GM21576 (cell line): Measurements from ENCODE around the gene TAF7L.
"Not testable (repeated sequence)": the region's sequence is repeated elsewhere in the genome, so short reads cannot be mapped to it uniquely, and the experiment has no call there.

ENCODE experiments used
- ATAC-seq: cut with Tn5 transposase; IDR thresholded peaks from one replicate; pipeline ENCODE4 v1.9.1; 2021; ENCODE audit warnings: mild to moderate bottlenecking, moderate library complexity; ENCODE audit not compliant: unreplicated experiment

Gene TAF7L

GRCh38 chrX:101290957-101291603 is at the start of gene TAF7L:
TSS of gene TAF7L (minus strand) at chrX:101291334. CDS start at chrX:101287543, 3,791 bp downstream.
- ATAC-seq = no peak

- ATAC-seq = no peak
Measured at GRCh38 chrX:101337776-101338271, 46.7 kb upstream of the TAF7L start.

GRCh38 chrX:101334310-101334709 is 43.2 kb upstream of the TAF7L start:
- ATAC-seq = not testable (repeated sequence)

GRCh38 chrX:101326600-101326999 is 35.5 kb upstream of the TAF7L start:
- ATAC-seq = not testable (repeated sequence)

- ATAC-seq = no peak
Measured at GRCh38 chrX:101303790-101304189, 12.7 kb upstream of the TAF7L start.

- ATAC-seq = not testable (repeated sequence)
Measured at GRCh38 chrX:101295603-101296002, 4.5 kb upstream of the TAF7L start.

GRCh38 chrX:101287402-101287801 is 3.7 kb downstream of the TAF7L start:
- ATAC-seq = peak; percentile 67

- ATAC-seq = no peak
Measured at GRCh38 chrX:101276238-101276637, 14.9 kb downstream of the TAF7L start.

GRCh38 chrX:101274198-101274597 is 16.9 kb downstream of the TAF7L start:
- no peak for ATAC-seq

GRCh38 chrX:101265869-101266428 is 25.2 kb downstream of the TAF7L start:
- ATAC-seq = no peak

GRCh38 chrX:101263766-101264165 is 27.4 kb downstream of the TAF7L start:
- ATAC-seq = no peak

- no peak for ATAC-seq
Measured at GRCh38 chrX:101262590-101262989, 28.5 kb downstream of the TAF7L start.

- ATAC-seq = no peak
Measured at GRCh38 chrX:101260435-101260834, 30.7 kb downstream of the TAF7L start.

GRCh38 chrX:101258259-101258581 is 32.9 kb downstream of the TAF7L start:
- ATAC-seq = no peak

- ATAC-seq = no peak
Measured at GRCh38 chrX:101257448-101258258, 33.5 kb downstream of the TAF7L start.

- ATAC-seq = no peak
Measured at GRCh38 chrX:101252634-101253033, 38.5 kb downstream of the TAF7L start.

GRCh38 chrX:101241531-101241930 is 49.6 kb downstream of the TAF7L start:
- no peak for ATAC-seq

GRCh38 chrX:101237041-101237440 is 54.1 kb downstream of the TAF7L start:
- ATAC-seq = no peak

- ATAC-seq = no peak
Measured at GRCh38 chrX:101232316-101232715, 58.8 kb downstream of the TAF7L start.

- ATAC-seq = no peak
Measured at GRCh38 chrX:101231080-101231479, 60.1 kb downstream of the TAF7L start.

- no peak for ATAC-seq
Measured at GRCh38 chrX:101230636-101231035, 60.5 kb downstream of the TAF7L start.

GRCh38 chrX:101229170-101229569 is 62.0 kb downstream of the TAF7L start:
- ATAC-seq = no peak
